Neural crest cell (in vitro differentiated cells): ENCODE data around the gene RAPGEF2. TPM values are rescaled to one million over a fixed set of nuclear protein-coding genes. Genes with fewer than 3 reads are reported as not detected.
A peak's percentile ranks its signal among the peaks of the same experiment; 100 is the strongest.
"Not testable (repeated sequence)": the region's sequence is repeated elsewhere in the genome, so short reads cannot be mapped to it uniquely, and the experiment has no call there.

Source experiments
- DNase-seq: peaks from one replicate; pipeline ENCODE4 v3.0.0; 2021; ENCODE audit warnings: low read depth, mixed read lengths, low spot score
- H3K27ac Mint-ChIP-seq: one replicate; pipeline ENCODE4 v1.8.0; 2021; ENCODE audit warnings: mild to moderate bottlenecking, mixed read lengths; ENCODE audit not compliant: unreplicated experiment
- H3K27me3 Mint-ChIP-seq: 2 replicates; pipeline ENCODE4 v1.8.0; 2021; ENCODE audit warnings: low read depth, mild to moderate bottlenecking, mixed read lengths
- H3K36me3 Mint-ChIP-seq: 2 replicates; pipeline ENCODE4 v1.8.0; 2021; ENCODE audit warnings: low read depth, mild to moderate bottlenecking, mixed read lengths
- H3K4me1 Mint-ChIP-seq: 2 replicates; pipeline ENCODE4 v1.8.0; 2021; ENCODE audit warnings: mixed read lengths
- H3K4me3 Mint-ChIP-seq: one replicate; pipeline ENCODE4 v1.8.0; 2021; ENCODE audit warnings: mild to moderate bottlenecking, mixed read lengths
- H3K9me3 Mint-ChIP-seq: 2 replicates; pipeline ENCODE4 v1.8.0; 2021; ENCODE audit warnings: mixed read lengths
- total RNA-seq: library from RNA; stranded (reverse); gene quantifications from 2 replicates; pipeline ENCODE4 v1.2.1, GENCODE V29; 2021
- TF ChIP-seq, protein P1 (sequence below): fragments of 200-600 bp; sonication (generic); conservative IDR thresholded peaks from 2 replicates; pipeline ENCODE4 v1.5.0; 2021; ENCODE audit warnings: antibody characterized with exemption, mild to moderate bottlenecking

Gene RAPGEF2
- total RNA-seq, 1 donor from 2014 or later = 44.2 TPM

DNA sequence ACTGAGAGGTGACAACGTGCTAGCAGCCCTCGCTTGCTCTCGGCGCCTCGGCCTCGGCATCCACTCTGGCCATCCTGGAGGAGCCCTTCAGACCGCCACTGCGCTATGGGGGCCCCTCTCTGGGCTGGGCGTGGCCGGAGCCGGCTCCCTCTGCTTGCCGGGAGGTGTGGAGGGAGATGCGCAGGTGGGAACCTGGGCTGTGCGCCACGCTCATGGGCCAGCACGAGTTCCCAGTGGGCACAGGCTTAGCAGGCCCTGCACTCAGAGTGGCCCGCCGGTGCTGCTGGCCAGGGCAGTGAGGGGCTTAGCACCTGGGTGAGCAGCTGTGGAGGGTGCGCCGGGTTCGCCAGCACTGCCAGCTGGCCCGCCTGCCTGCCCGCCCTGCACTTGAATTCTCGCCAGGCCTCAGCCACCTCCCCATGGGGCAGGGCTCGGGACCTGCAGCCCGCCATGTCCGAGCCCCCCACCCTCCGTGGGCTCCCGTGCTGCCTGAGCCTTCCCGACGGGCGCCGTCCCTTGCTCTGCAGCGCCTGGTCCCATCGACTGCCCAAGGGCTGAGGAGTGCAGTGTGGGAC is 148.0 kb downstream of the RAPGEF2 start:
- TF ChIP-seq, protein P1, sequence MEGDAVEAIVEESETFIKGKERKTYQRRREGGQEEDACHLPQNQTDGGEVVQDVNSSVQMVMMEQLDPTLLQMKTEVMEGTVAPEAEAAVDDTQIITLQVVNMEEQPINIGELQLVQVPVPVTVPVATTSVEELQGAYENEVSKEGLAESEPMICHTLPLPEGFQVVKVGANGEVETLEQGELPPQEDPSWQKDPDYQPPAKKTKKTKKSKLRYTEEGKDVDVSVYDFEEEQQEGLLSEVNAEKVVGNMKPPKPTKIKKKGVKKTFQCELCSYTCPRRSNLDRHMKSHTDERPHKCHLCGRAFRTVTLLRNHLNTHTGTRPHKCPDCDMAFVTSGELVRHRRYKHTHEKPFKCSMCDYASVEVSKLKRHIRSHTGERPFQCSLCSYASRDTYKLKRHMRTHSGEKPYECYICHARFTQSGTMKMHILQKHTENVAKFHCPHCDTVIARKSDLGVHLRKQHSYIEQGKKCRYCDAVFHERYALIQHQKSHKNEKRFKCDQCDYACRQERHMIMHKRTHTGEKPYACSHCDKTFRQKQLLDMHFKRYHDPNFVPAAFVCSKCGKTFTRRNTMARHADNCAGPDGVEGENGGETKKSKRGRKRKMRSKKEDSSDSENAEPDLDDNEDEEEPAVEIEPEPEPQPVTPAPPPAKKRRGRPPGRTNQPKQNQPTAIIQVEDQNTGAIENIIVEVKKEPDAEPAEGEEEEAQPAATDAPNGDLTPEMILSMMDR = no peak
- no peak for DNase-seq
- peaks cover 38% of the 10 kb centered on the region for H3K4me1 Mint-ChIP-seq
- H3K4me3 Mint-ChIP-seq = no peak overlapping the region
- peaks cover 2% of the 10 kb centered on the region for H3K9me3 Mint-ChIP-seq
- no peak overlapping the region for H3K27ac Mint-ChIP-seq
- H3K36me3 Mint-ChIP-seq = peaks cover 22% of the 10 kb centered on the region
- H3K27me3 Mint-ChIP-seq = no peaks in the 10 kb centered on the region

DNA sequence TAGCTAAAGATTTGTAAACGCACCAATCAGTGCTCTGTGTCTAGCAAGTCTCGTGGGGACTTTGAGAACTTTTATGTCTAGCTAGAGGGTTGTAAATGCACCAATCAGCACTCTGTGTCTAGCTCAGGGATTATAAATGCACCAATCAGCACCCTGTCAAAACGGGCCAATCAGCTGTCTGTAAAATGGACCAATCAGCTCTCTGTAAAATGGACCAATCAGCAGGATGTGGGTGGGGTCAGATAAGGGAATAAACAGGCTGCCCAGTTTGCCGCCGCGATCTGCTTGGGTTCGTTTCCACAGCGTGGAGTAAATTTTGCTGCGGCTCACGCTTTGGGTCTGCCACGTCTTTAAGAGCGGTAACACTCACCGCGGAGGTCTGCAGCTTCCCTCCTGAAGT is 148.7 kb downstream of the RAPGEF2 start:
- peaks cover 42% of the 10 kb centered on the region for H3K4me1 Mint-ChIP-seq
- H3K36me3 Mint-ChIP-seq = peaks cover 28% of the 10 kb centered on the region
- not testable (repeated sequence) for H3K4me3 Mint-ChIP-seq, H3K9me3 Mint-ChIP-seq, DNase-seq, H3K27me3 Mint-ChIP-seq
- H3K27ac Mint-ChIP-seq = peak overlapping the region; percentile 50

DNA sequence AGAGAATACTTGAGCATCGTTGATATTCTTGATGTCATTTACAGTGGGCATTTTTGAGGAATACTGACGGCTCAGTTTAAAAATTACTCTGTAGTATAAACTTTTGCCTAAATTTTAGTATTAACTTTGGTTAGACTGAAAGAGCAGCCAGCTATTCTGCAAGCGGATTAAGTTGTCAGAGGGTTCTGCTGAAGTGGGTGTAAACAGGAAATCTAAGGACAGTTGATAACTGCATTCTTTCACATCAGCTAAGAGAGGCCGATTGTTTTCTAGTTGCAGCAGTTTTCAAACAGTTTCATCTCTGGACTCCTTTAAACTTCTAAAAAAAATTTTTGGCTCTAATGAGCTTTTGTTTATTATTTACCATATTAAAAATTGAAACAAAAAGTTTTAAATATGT is 149.6 kb downstream of the RAPGEF2 start:
- H3K4me3 Mint-ChIP-seq = peak overlapping the region; percentile 44
- H3K27me3 Mint-ChIP-seq = no peaks in the 10 kb centered on the region
- H3K36me3 Mint-ChIP-seq = peaks cover 31% of the 10 kb centered on the region
- no peak for DNase-seq
- H3K9me3 Mint-ChIP-seq = peaks cover 11% of the 10 kb centered on the region
- TF ChIP-seq, protein P1 = no peak
- H3K27ac Mint-ChIP-seq = no peak overlapping the region
- H3K4me1 Mint-ChIP-seq = peaks cover 40% of the 10 kb centered on the region

DNA sequence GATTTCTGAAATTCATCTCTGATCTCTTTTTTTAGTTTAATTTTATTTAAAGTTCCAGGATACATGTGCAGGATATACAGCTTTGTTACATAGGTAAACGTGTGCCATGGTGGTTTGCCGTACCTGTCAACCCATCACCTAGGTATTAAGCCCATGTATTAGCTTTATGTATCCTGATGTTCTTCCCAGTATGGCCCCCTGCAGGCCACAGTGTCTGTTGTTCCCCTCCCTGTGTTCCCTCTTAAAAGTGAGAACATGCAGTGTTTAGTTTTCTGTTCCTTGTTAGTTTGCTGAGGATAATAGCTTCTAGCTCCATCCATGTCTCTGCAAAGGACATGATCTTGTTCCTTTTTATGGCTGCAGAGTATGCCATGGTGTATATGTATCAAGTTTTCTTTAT is 153.2 kb downstream of the RAPGEF2 start:
- TF ChIP-seq, protein P1 = no peak
- no peak for DNase-seq
- Mint-ChIP-seq H3K36me3 (peaks cover 33% of the 10 kb centered on the region), H3K9me3 (peaks cover 11% of the 10 kb centered on the region), H3K27ac (no peak overlapping the region), H3K4me3 (no peak overlapping the region), H3K4me1 (peaks cover 23% of the 10 kb centered on the region), H3K27me3 (no peaks in the 10 kb centered on the region)

DNA sequence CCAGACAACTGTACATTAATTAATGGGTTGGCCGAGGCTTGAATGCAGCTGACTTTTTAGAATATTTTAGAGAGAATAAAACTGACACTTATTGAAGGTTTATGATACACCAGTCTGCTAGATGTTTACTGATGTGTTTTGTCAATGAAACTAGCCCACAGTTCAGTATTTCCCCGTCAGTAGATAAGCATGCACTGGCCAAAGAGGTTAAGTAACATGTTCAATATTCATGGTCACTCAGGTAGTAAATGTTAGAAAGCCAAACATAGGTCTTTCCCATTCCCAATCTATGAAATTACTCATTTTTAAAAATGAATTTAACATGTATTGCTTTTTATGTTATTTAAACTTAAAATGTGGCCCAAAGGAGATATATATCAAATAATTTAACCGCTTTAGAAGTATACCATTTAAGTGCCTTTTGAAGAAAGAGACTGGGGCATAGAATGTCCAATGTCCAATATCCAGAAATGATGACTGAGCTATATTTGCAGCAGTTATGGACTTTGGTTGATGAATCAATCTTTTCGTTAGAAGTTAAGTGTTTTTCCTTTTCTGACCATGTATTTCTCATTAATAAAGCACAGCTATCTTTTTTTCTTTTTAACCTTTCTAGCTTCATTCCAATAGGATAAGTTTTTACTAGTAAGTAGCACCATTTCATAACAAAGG is 156.1 kb downstream of the RAPGEF2 start:
- TF ChIP-seq, protein P1 = no peak
- H3K27me3 Mint-ChIP-seq = no peaks in the 10 kb centered on the region
- no peak for DNase-seq
- peaks cover 22% of the 10 kb centered on the region for H3K4me1 Mint-ChIP-seq
- H3K9me3 Mint-ChIP-seq = peaks cover 9% of the 10 kb centered on the region
- peaks cover 17% of the 10 kb centered on the region for H3K36me3 Mint-ChIP-seq
- no peak overlapping the region for H3K4me3 Mint-ChIP-seq
- no peak overlapping the region for H3K27ac Mint-ChIP-seq

DNA sequence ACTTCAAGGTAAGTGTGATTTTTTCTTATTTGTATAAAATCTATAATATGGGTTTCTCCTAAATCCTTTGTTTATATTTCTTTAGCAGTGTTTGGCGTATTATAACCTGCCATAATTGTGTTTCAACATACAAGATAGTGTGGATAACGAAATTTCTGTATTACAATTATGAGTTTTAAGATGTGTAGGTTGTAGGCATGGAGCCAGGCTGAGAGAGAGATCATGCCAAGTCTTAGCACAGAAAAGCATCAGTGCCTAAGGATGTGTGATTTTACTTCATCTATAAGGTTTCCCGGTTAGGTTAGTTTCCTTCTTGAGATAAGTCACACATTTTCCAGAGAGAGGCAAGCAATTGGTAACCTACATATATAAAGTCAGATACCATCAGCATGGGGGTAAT is 161.2 kb downstream of the RAPGEF2 start:
- Mint-ChIP-seq H3K27me3 (no peaks in the 10 kb centered on the region), H3K36me3 (peaks cover 5% of the 10 kb centered on the region), H3K4me1 (peaks cover 23% of the 10 kb centered on the region), H3K4me3 (no peak overlapping the region), H3K9me3 (no peaks in the 10 kb centered on the region), H3K27ac (no peak overlapping the region)
- TF ChIP-seq, protein P1 = no peak
- DNase-seq = no peak
